ENCODE data around the gene MAPK14. TPM values are rescaled to one million over a fixed set of nuclear protein-coding genes. Genes with fewer than 3 reads are reported as not detected.

MAPK14 gene
- total and polyA plus RNA-seq, 2 donors (not counting 3 experiments of a cell fraction or from before 2014, with no cell fraction given): 33.3 to 54.1 TPM

- dilution Hi-C loops (cut with MboI; ENCODE audit: extremely low pct_ligation_motif_present, low sequenced_read_pairs): no loop called here
- ChIA-PET CTCF (no interaction called here), POLR2A (no interaction called here)
- Histone ChIP-seq H3K9me1 (replicated peaks; ENCODE audit: control insufficient read depth, extremely low read depth, insufficient read depth, low read length) (no peaks in the 10 kb centered on the region), H3K27ac (ENCODE audit: insufficient read depth, low read depth, low read length) (no peak overlapping the region), H3K4me2 (ENCODE audit: insufficient read depth, low read length) (no peak overlapping the region), H2AFZ (ENCODE audit: low read depth, low read length) (no peak overlapping the region), H3K27me3 (ENCODE audit: control insufficient read depth in 2 of 2, insufficient read depth in 2 of 2, low read length in 2 of 2) (no peaks in the 10 kb centered on the region), H3K4me1 (ENCODE audit: control insufficient read depth, extremely low read depth, insufficient read depth, low read length) (no peaks in the 10 kb centered on the region), H3K79me2 (ENCODE audit: control insufficient read depth, insufficient read depth, low read length) (no peaks in the 10 kb centered on the region), H3K4me3 (replicated peaks in 1 of 3; ENCODE audit: insufficient read depth in 1 of 3, low read depth in 1 of 3, low read length in 3 of 3) (no peak overlapping the region), H3K9me3 (replicated peaks; ENCODE audit: control insufficient read depth, insufficient read depth, low read length) (no peaks in the 10 kb centered on the region), H3K9ac (replicated peaks; ENCODE audit: extremely low read depth, insufficient read depth, low read length) (no peak overlapping the region), H3K36me3 (ENCODE audit: control insufficient read depth in 2 of 2, extremely low read depth in 1 of 2, insufficient read depth in 2 of 2, low read length in 2 of 2) (peaks cover 3 to 10% of the 10 kb centered on the region in 2 experiments), H4K20me1 (replicated peaks; ENCODE audit: control insufficient read depth, extremely low read depth, insufficient read depth, low read length) (no peaks in the 10 kb centered on the region)
- DNase-seq (ENCODE audit: low read depth, low spot score): no peak
- intact Hi-C loops (cut with micrococcal nuclease): no loop called here
- no TSS peak for BruUV-seq (replicated peaks)
- TF ChIP-seq MYC (IDR thresholded peaks at IDR 0.05; ENCODE audit: low read depth, low read length) (no peak), POLR2AphosphoS5 (IDR thresholded peaks at IDR 0.05; ENCODE audit: insufficient read depth, low read depth, low read length) (no peak), FOS (IDR thresholded peaks at IDR 0.05; ENCODE audit: borderline replicate concordance, insufficient read depth, low read length) (no peak), GATA2 (IDR thresholded peaks at IDR 0.05; ENCODE audit: insufficient read depth, insufficient read length, low read depth, low read length) (no peak), JUN (IDR thresholded peaks at IDR 0.05; ENCODE audit: borderline replicate concordance, insufficient read depth, insufficient read length, low read depth) (no peak), POLR2A (IDR thresholded peaks at IDR 0.05; ENCODE audit: low read depth, low read length) (no peak), EZH2 (IDR thresholded peaks at IDR 0.05; ENCODE audit: borderline replicate concordance, low read depth, low read length, severe bottlenecking) (no peak)
- TF ChIP-seq, protein P1, sequence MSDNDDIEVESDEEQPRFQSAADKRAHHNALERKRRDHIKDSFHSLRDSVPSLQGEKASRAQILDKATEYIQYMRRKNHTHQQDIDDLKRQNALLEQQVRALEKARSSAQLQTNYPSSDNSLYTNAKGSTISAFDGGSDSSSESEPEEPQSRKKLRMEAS (IDR thresholded peaks at IDR 0.05; ENCODE audit: insufficient read depth, insufficient read length): no peak
- TF ChIP-seq, protein P2, sequence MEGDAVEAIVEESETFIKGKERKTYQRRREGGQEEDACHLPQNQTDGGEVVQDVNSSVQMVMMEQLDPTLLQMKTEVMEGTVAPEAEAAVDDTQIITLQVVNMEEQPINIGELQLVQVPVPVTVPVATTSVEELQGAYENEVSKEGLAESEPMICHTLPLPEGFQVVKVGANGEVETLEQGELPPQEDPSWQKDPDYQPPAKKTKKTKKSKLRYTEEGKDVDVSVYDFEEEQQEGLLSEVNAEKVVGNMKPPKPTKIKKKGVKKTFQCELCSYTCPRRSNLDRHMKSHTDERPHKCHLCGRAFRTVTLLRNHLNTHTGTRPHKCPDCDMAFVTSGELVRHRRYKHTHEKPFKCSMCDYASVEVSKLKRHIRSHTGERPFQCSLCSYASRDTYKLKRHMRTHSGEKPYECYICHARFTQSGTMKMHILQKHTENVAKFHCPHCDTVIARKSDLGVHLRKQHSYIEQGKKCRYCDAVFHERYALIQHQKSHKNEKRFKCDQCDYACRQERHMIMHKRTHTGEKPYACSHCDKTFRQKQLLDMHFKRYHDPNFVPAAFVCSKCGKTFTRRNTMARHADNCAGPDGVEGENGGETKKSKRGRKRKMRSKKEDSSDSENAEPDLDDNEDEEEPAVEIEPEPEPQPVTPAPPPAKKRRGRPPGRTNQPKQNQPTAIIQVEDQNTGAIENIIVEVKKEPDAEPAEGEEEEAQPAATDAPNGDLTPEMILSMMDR (IDR thresholded peaks at IDR 0.05; ENCODE audit: extremely low read depth in 1 of 2, insufficient read depth in 1 of 2, low read depth in 1 of 2, low read length in 2 of 2): no peak
- FAIRE-seq: no peak
Measured at GRCh38 chr6:36114798-36115408, 87.3 kb downstream of the MAPK14 start.
